ENCODE results near the gene STRN4. TPM values are rescaled to one million over a fixed set of nuclear protein-coding genes. Genes with fewer than 3 reads are reported as not detected.
A peak's percentile ranks its signal among the peaks of the same experiment; 100 is the strongest.

The STRN4 gene
- total RNA-seq, 1 donor from 2014 or later, result 115 TPM

DNA sequence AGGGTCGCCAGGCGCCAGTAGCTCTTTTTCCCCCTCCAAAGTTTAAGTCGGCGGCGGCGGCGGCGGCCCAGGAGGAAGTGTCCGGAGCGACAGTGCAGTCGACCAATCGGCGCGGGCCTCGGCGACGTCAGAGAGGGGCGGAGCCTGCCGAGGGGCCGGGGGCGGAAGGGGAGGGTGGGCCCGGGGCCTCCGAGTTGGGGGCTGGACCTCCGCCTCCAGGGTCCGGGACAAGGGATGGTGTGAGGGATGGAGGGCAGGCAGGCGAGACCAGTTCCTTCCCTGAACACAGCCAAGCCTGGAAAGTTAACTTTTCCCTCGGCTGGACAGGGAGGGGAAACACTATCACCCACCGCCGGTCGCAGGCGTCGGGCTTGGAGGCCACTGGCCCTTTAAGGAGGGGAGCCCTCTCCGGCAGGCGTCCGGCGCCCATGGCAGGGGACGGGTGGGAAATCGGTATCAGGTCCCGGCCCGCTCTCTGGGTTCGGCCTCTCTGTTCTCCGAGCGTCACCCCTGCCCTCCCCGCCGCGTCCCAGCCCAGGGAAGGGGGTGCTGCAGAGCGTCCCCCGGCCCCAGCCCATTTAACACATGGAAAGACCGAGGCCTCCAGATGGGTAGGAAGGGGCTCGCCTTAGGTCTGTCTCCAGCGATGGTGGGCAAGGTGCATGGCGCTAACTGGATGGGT lies 29.1 kb downstream of the STRN4 start, which contains the start of gene PRKD2:
Gene PRKD2, minus strand, starts transcription at position 81 of the 682 bp plus-strand sequence. CDS start 744 bp downstream, outside the sequence.
- peak; percentile 87 for DNase-seq (ENCODE audit: low spot score, unreplicated experiment)
- H3K4me3 Mint-ChIP-seq (ENCODE audit: low read depth), result peak within 1 kb of the TSS; percentile 93
- peaks cover 4% of the 10 kb centered on the region for H3K36me3 Mint-ChIP-seq (ENCODE audit: insufficient read depth)
- H3K4me1 Mint-ChIP-seq (ENCODE audit: low read depth), result peaks cover 15% of the 10 kb centered on the region
- no peaks in the 10 kb centered on the region for H3K27me3 Mint-ChIP-seq
- TF ChIP-seq, protein P1, sequence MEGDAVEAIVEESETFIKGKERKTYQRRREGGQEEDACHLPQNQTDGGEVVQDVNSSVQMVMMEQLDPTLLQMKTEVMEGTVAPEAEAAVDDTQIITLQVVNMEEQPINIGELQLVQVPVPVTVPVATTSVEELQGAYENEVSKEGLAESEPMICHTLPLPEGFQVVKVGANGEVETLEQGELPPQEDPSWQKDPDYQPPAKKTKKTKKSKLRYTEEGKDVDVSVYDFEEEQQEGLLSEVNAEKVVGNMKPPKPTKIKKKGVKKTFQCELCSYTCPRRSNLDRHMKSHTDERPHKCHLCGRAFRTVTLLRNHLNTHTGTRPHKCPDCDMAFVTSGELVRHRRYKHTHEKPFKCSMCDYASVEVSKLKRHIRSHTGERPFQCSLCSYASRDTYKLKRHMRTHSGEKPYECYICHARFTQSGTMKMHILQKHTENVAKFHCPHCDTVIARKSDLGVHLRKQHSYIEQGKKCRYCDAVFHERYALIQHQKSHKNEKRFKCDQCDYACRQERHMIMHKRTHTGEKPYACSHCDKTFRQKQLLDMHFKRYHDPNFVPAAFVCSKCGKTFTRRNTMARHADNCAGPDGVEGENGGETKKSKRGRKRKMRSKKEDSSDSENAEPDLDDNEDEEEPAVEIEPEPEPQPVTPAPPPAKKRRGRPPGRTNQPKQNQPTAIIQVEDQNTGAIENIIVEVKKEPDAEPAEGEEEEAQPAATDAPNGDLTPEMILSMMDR (IDR thresholded peaks at IDR 0.05; ENCODE audit: unreplicated experiment), result no peak
- H3K9me3 Mint-ChIP-seq (ENCODE audit: low read depth), result no peaks in the 10 kb centered on the region
- peak within 1 kb of the TSS; percentile 94 for H3K27ac Mint-ChIP-seq

DNA sequence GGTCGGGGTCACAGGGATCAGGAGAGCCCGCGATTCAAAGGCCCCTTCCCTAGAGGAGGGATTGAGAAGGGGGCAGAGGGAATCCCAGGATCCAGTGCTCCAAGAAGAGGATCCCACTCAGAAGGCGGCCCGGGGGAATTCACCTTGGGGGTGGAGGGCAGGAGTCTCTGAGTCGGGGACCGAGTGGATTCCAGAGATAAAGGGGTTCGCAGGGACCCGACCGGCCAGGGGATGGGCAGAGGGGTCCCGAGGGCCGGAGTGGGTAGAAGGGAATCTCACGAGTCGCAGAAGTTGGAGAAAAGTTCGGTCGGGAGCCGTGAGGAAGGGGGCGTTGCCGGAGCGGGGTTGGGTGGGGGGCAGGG lies 29.6 kb downstream of the STRN4 start:
- TF ChIP-seq, protein P1 (IDR thresholded peaks at IDR 0.05; ENCODE audit: unreplicated experiment), result no peak
- H3K9me3 Mint-ChIP-seq (ENCODE audit: low read depth), result no peaks in the 10 kb centered on the region
- DNase-seq (ENCODE audit: low spot score, unreplicated experiment), result no peak
- H3K27ac Mint-ChIP-seq, result peak overlapping the region; percentile 94
- no peaks in the 10 kb centered on the region for H3K27me3 Mint-ChIP-seq
- peaks cover 15% of the 10 kb centered on the region for H3K4me1 Mint-ChIP-seq (ENCODE audit: low read depth)
- H3K36me3 Mint-ChIP-seq (ENCODE audit: insufficient read depth), result peaks cover 2% of the 10 kb centered on the region
- H3K4me3 Mint-ChIP-seq (ENCODE audit: low read depth), result peak overlapping the region; percentile 93

DNA sequence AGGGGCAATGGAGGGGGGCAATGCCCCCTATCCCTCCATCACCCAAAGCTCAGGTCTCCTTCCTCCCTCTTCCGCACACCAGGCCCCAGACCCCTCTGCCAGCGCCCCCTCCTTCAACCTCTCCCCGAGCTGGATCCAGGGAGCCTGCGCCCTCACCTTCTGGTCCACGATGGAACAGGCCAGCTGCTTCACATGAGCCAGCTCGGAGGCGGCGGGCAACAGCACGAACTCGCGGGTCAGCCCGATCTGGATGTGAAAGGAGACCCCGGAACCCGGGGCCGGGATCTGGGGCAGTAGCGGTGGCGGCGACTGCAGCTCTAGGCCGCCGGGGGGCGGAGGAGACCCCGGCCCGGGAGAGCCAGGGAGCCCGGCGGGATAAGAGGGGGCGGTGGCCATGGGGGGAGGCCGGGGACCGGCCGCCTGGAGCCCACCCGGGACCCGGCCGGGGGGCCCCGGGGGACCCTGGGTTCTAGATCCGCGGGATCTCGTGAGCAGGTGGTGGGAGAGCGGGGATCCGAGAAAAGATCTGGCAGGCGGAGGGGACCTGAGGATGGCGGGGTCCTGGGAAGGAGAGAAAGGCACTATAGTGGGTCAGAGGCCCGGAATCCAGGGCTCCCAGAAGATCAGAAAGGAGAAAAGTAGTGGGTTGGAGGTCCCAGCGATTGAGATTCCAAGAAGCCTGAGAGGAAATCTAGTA lies 30.1 kb downstream of the STRN4 start:
- Mint-ChIP-seq H3K27me3 (no peaks in the 10 kb centered on the region), H3K36me3 (ENCODE audit: insufficient read depth) (peaks cover 2% of the 10 kb centered on the region), H3K9me3 (ENCODE audit: low read depth) (no peaks in the 10 kb centered on the region), H3K27ac (peak overlapping the region; percentile 94), H3K4me1 (ENCODE audit: low read depth) (peaks cover 15% of the 10 kb centered on the region), H3K4me3 (ENCODE audit: low read depth) (peak overlapping the region; percentile 93)
- DNase-seq (ENCODE audit: low spot score, unreplicated experiment), result peak; percentile 61
- TF ChIP-seq, protein P1 (IDR thresholded peaks at IDR 0.05; ENCODE audit: unreplicated experiment), result peak; percentile 51

DNA sequence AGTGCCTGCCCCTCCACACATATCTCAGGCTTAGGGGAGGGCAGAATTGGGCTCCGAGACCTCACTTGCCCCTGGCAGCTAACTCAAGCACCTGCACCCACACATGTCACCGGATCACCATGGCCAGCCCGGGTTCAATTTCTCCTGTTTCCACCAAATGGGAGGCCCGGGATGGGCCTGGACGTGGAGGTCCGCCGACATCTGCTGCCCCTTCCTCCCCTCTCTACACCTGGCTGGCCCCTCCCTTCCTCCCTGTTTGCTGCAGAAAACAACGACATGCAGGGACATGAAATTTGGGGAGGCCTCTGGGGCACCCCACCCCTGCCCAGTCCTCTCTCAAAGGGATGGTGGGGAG lies 30.7 kb downstream of the STRN4 start:
- DNase-seq (ENCODE audit: low spot score, unreplicated experiment), result no peak
- Mint-ChIP-seq H3K27me3 (no peaks in the 10 kb centered on the region), H3K27ac (peak overlapping the region; percentile 77), H3K4me3 (ENCODE audit: low read depth) (peak overlapping the region; percentile 93), H3K9me3 (ENCODE audit: low read depth) (no peaks in the 10 kb centered on the region), H3K4me1 (ENCODE audit: low read depth) (peaks cover 15% of the 10 kb centered on the region), H3K36me3 (ENCODE audit: insufficient read depth) (peaks cover 4% of the 10 kb centered on the region)
- TF ChIP-seq, protein P1 (IDR thresholded peaks at IDR 0.05; ENCODE audit: unreplicated experiment), result no peak

DNA sequence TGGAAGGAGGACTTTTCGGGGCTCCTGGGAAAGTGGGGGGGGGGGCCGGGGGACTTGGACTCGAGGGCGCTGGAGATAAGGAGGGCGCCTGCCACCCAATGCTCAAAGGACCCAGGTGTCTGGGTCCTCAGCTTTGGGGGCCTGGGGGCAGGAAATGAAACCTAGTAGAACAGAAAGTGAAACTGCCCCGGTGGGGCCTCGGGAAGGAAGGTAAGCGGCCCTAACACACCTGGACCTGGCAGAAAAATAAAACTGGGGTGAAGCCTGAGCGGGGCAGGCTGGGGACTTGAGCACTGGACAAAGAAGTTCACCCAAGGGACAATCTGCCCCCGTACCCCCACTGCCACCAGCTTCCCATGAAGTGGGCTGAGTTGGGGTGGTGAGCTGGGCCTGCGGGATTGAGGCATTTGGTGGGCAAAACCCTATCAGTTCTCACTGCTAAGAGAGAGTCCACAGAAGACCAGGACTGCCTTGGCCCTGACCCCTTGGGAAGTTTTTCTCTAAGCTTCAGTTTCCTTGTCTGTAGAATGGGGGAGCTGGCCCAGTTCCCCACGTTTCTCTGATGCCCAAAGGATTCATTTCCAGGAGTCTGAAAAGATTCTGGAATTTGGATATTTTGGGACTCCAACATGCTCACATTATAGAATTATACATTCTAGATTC lies 31.7 kb downstream of the STRN4 start:
- H3K9me3 Mint-ChIP-seq (ENCODE audit: low read depth), result no peaks in the 10 kb centered on the region
- H3K4me3 Mint-ChIP-seq (ENCODE audit: low read depth), result peak overlapping the region; percentile 93
- TF ChIP-seq, protein P1 (IDR thresholded peaks at IDR 0.05; ENCODE audit: unreplicated experiment), result no peak
- H3K27ac Mint-ChIP-seq, result peak overlapping the region; percentile 74
- no peak for DNase-seq (ENCODE audit: low spot score, unreplicated experiment)
- H3K36me3 Mint-ChIP-seq (ENCODE audit: insufficient read depth), result peaks cover 7% of the 10 kb centered on the region
- H3K27me3 Mint-ChIP-seq, result no peaks in the 10 kb centered on the region
- H3K4me1 Mint-ChIP-seq (ENCODE audit: low read depth), result peaks cover 15% of the 10 kb centered on the region
